Mesenchymal stem cell (in vitro differentiated cells and primary cell): ENCODE data around the gene CXCL10.
A peak's percentile ranks its signal among the peaks of the same experiment; 100 is the strongest.
"Not testable (repeated sequence)": the region's sequence is repeated elsewhere in the genome, so short reads cannot be mapped to it uniquely, and the experiment has no call there.

Experiments used
- DNase-seq: peaks from one replicate; pipeline ENCODE4 v3.0.0-alpha.2; 2013
- H2AFZ ChIP-seq: one replicate; pipeline ENCODE4 v1.6.1; 2013; ENCODE audit warnings: low read depth, mild to moderate bottlenecking, control low read depth, inconsistent platforms, low read length, moderate library complexity
- H2AK5ac ChIP-seq: 2 replicates; pipeline ENCODE4 v1.6.1; 2013; ENCODE audit warnings: low read length, moderate library complexity, mild to moderate bottlenecking, inconsistent platforms; ENCODE audit not compliant: severe bottlenecking
- H2BK120ac ChIP-seq: one replicate; pipeline ENCODE4 v1.6.1; 2013; ENCODE audit warnings: low read depth, mild to moderate bottlenecking, inconsistent platforms, low read length, moderate library complexity
- H2BK12ac ChIP-seq, 2 experiments: one replicate each; pipeline ENCODE4 v1.6.1; 2013; ENCODE audit warnings: inconsistent platforms in 2 of 2, low read length in 2 of 2, mild to moderate bottlenecking in 2 of 2, moderate library complexity in 2 of 2, control low read depth in 1 of 2
- H2BK15ac ChIP-seq: one replicate; pipeline ENCODE4 v1.6.1; 2013; ENCODE audit warnings: mild to moderate bottlenecking, low read depth, inconsistent platforms; ENCODE audit not compliant: poor library complexity, severe bottlenecking
- H2BK5ac ChIP-seq: 2 replicates; pipeline ENCODE4 v1.6.1; 2013; ENCODE audit warnings: low read depth, mild to moderate bottlenecking, low read length, control low read depth, inconsistent platforms; ENCODE audit not compliant: poor library complexity, severe bottlenecking
- H3K14ac ChIP-seq, 2 experiments: one replicate each; pipeline ENCODE4 v1.6.1; 2013; ENCODE audit warnings: inconsistent platforms in 2 of 2, low read length in 2 of 2, control low read depth in 1 of 2, mild to moderate bottlenecking in 1 of 2, moderate library complexity in 1 of 2
- H3K18ac ChIP-seq, 2 experiments: one replicate each; pipeline ENCODE4 v1.6.1; 2013; ENCODE audit warnings: inconsistent platforms in 2 of 2, low read length in 2 of 2, control low read depth in 1 of 2, low read depth in 1 of 2, mild to moderate bottlenecking in 1 of 2
- H3K23ac ChIP-seq, 2 experiments: one replicate each; pipeline ENCODE4 v1.6.1; 2013; ENCODE audit warnings: inconsistent platforms in 2 of 2, low read length in 2 of 2, mild to moderate bottlenecking in 2 of 2, moderate library complexity in 2 of 2, control low read depth in 1 of 2
- H3K27ac ChIP-seq: 2 replicates; pipeline ENCODE4 v1.5.1; 2013; ENCODE audit warnings: mild to moderate bottlenecking, moderate library complexity, low read length, control low read depth, inconsistent platforms; ENCODE audit not compliant: poor library complexity, severe bottlenecking
- H3K27me3 ChIP-seq, 2 experiments: 2 replicates each; pipeline versions ENCODE4 v1.6.1 to v1.7.0; 2013; ENCODE audit warnings: low read length in 2 of 2, mild to moderate bottlenecking in 2 of 2, moderate library complexity in 2 of 2, control low read depth in 1 of 2, inconsistent platforms in 1 of 2; ENCODE audit not compliant: control insufficient read depth in 1 of 2, insufficient read depth in 1 of 2
- H3K36me3 ChIP-seq, 2 experiments: 2 replicates each; pipeline versions ENCODE4 v1.6.1 to v1.7.0; 2013; ENCODE audit warnings: low read length in 2 of 2, control low read depth in 1 of 2, inconsistent platforms in 1 of 2, low read depth in 1 of 2, mild to moderate bottlenecking in 1 of 2; ENCODE audit not compliant: insufficient read depth in 2 of 2, control insufficient read depth in 1 of 2
- H3K4ac ChIP-seq, 2 experiments: one replicate each; pipeline ENCODE4 v1.6.1; 2013; ENCODE audit warnings: inconsistent platforms in 2 of 2, low read length in 2 of 2, mild to moderate bottlenecking in 2 of 2, moderate library complexity in 2 of 2, control low read depth in 1 of 2, low read depth in 1 of 2
- H3K4me1 ChIP-seq: 2 replicates; pipeline ENCODE4 v1.6.1; 2013; ENCODE audit warnings: low read depth, low read length, control low read depth; ENCODE audit not compliant: control insufficient read depth, insufficient read depth
- H3K4me2 ChIP-seq: 2 replicates; pipeline ENCODE4 v1.6.1; 2013; ENCODE audit warnings: low read length, mild to moderate bottlenecking, inconsistent platforms; ENCODE audit not compliant: poor library complexity, severe bottlenecking
- H3K4me3 ChIP-seq, 2 experiments: 2 replicates each; pipeline versions ENCODE4 v1.5.1 to v1.7.0; 2013; ENCODE audit warnings: low read length in 2 of 2, mild to moderate bottlenecking in 2 of 2, control low read depth in 1 of 2, low read depth in 1 of 2; ENCODE audit not compliant: insufficient read depth in 1 of 2
- H3K79me1 ChIP-seq: replicated peaks from 2 replicates; pipeline ENCODE4 v1.6.1; 2013; ENCODE audit warnings: mild to moderate bottlenecking, control low read depth, low read length, inconsistent platforms; ENCODE audit not compliant: poor library complexity, severe bottlenecking
- H3K9ac ChIP-seq: 2 replicates; pipeline ENCODE4 v1.7.0; 2013; ENCODE audit warnings: mild to moderate bottlenecking, low read length, moderate library complexity
- H3K9me3 ChIP-seq: 2 replicates; pipeline ENCODE4 v1.7.0; 2013; ENCODE audit warnings: mild to moderate bottlenecking, low read length; ENCODE audit not compliant: control insufficient read depth
- H4K8ac ChIP-seq: one replicate; pipeline ENCODE4 v1.6.1; 2013; ENCODE audit warnings: inconsistent platforms, mild to moderate bottlenecking, low read length, moderate library complexity
- H4K91ac ChIP-seq: one replicate; pipeline ENCODE4 v1.6.1; 2013; ENCODE audit warnings: mild to moderate bottlenecking, low read length, inconsistent platforms
- WGBS: methylation state at CpG from one replicate; pipeline ENCODE4 v1.1.7; 2013; ENCODE audit warnings: mixed read lengths; 5-methylcytosine and 5-hydroxymethylcytosine counted together

The CXCL10 gene

DNA sequence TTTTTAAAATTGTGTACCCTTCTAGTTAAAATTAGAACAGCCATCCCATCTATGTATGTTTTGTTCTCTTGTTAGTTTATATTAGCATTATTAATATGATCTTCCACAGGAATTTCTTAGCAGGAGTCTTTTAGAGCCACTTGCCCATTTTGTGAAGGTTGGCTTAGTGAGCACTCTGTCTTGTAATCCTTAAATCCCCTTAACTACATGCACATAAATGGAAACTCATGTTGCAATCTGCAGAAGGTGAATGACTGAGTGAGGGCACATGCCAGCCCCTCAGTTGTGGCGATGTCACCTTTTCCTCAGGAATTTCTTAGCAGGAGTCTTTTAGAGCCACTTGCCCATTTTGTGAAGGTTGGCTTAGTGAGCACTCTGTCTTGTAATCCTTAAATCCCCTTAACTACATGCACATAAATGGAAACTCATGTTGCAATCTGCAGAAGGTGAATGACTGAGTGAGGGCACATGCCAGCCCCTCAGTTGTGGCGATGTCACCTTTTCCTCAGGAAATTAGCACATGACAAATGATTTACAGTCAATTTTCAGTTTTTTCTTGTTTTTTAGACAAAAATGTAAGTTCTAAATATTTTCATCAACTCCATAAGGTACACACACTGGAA is 24.7 kb downstream of the CXCL10 start:
- H2BK12ac ChIP-seq, H3K9me3 ChIP-seq, H3K4me2 ChIP-seq, H3K4me3 ChIP-seq, H2AFZ ChIP-seq, H3K79me1 ChIP-seq, H3K36me3 ChIP-seq, H3K4me1 ChIP-seq, H4K8ac ChIP-seq, H3K4ac ChIP-seq, H2BK5ac ChIP-seq, H3K9ac ChIP-seq, H3K18ac ChIP-seq, DNase-seq, H2BK120ac ChIP-seq, H3K23ac ChIP-seq, H2AK5ac ChIP-seq, H4K91ac ChIP-seq, H3K14ac ChIP-seq, H2BK15ac ChIP-seq, H3K27me3 ChIP-seq, H3K27ac ChIP-seq: not testable (repeated sequence)
- WGBS, result no CpG with 5 or more reads among the region's 2 CpGs

DNA sequence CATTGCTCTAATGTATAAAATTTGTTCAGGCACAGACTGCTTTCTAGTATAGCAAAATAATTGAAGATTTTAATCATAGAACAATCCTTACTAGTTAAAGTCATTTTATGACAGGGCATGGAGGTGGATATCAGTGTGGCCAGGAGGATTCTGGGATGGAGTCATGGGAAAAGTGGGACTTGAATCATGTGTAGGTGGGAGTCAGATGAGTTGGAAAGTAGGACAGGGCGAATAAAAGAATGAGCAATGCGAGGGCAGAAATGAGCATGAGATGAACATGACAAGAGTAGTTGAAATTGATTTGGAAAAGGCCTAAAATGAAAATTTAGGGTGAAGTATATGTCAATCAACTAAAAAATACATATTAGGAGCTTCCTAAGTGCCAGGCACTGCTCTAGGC is 25.4 kb downstream of the CXCL10 start:
- no peak overlapping the region for H3K4ac ChIP-seq
- no peaks in the 10 kb centered on the region for H3K27me3 ChIP-seq
- no peak overlapping the region for H2BK12ac ChIP-seq
- H2AK5ac ChIP-seq, result no peak overlapping the region
- DNase-seq, result no peak
- no peak overlapping the region for H3K27ac ChIP-seq
- no peak overlapping the region for H3K14ac ChIP-seq
- no peak overlapping the region for H2AFZ ChIP-seq
- 97% methylated on average over 2 of the region's 2 CpGs for WGBS
- H3K4me1 ChIP-seq, result no peaks in the 10 kb centered on the region
- H4K91ac ChIP-seq, result no peak overlapping the region
- no peak overlapping the region for H3K23ac ChIP-seq
- H3K79me1 ChIP-seq, result no peaks in the 10 kb centered on the region
- no peak overlapping the region for H3K18ac ChIP-seq
- no peak overlapping the region for H2BK120ac ChIP-seq
- H3K36me3 ChIP-seq, result no peaks in the 10 kb centered on the region
- no peak overlapping the region for H4K8ac ChIP-seq
- no peaks in the 10 kb centered on the region for H3K9me3 ChIP-seq
- H3K9ac ChIP-seq, result no peak overlapping the region
- H3K4me2 ChIP-seq, result no peak overlapping the region
- no peak overlapping the region for H2BK15ac ChIP-seq
- H2BK5ac ChIP-seq, result no peak overlapping the region
- H3K4me3 ChIP-seq, result no peak overlapping the region

DNA sequence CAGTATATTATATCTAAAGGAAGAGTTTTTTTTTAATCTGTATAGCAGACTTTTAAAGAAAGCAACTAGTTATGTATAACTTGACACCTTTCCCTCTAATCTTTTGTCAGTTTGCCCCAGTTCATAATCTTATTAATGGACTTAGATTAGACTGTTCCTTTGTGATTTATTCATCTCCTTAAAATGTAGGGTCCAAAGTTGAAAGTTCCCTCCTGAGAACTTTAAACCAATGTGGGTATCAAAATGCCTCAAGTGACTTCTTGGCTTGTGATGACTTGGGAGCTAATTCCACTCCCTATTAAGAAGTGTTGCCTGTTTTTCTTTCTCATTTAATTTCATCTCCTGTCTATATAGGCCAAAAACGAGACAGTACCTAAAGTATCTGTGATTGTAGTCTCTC is 26.2 kb downstream of the CXCL10 start:
- H3K4me1 ChIP-seq, result no peaks in the 10 kb centered on the region
- no peak overlapping the region for H2BK5ac ChIP-seq
- no peak overlapping the region for H3K18ac ChIP-seq
- no peak overlapping the region for H3K9ac ChIP-seq
- H2BK12ac ChIP-seq, result no peak overlapping the region
- H2BK15ac ChIP-seq, result no peak overlapping the region
- H4K91ac ChIP-seq, result no peak overlapping the region
- H2AFZ ChIP-seq, result no peak overlapping the region
- no peak overlapping the region for H3K23ac ChIP-seq
- H3K9me3 ChIP-seq, result no peaks in the 10 kb centered on the region
- H3K79me1 ChIP-seq, result no peaks in the 10 kb centered on the region
- H3K27me3 ChIP-seq, result no peaks in the 10 kb centered on the region
- no peak overlapping the region for H3K27ac ChIP-seq
- no peak overlapping the region for H2BK120ac ChIP-seq
- H4K8ac ChIP-seq, result no peak overlapping the region
- 75% methylated on average over 1 of the region's 1 CpG for WGBS
- H3K4me3 ChIP-seq, result no peak overlapping the region
- no peak overlapping the region for H3K4me2 ChIP-seq
- DNase-seq, result no peak
- no peaks in the 10 kb centered on the region for H3K36me3 ChIP-seq
- no peak overlapping the region for H3K4ac ChIP-seq
- no peak overlapping the region for H2AK5ac ChIP-seq
- H3K14ac ChIP-seq, result no peak overlapping the region

DNA sequence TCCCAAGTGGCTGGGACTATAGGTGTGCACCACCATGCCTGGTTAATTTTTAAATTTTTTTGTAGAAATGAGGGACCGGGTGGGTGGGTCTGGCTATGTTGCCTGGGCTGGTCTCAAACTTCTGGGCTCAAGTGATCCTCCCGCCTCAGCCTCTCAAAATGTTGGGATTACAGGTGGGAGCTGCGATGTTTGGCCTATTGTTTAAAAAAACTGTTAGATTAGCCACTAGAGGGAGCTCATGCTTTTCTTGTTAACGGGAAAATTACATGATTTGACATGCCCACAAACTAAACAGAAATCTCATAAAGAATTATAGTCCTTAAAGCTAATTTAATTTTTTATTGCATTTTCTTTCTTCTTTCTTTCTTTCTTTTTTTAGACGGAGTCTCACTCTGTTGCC is 27.6 kb downstream of the CXCL10 start:
- Histone ChIP-seq H3K9me3 (no peaks in the 10 kb centered on the region), H2AFZ (no peak overlapping the region), H2BK5ac (no peak overlapping the region), H3K9ac (no peak overlapping the region), H3K79me1 (no peaks in the 10 kb centered on the region), H3K36me3 (no peaks in the 10 kb centered on the region), H3K23ac (no peak overlapping the region), H3K4me3 (no peak overlapping the region), H3K27ac (no peak overlapping the region), H3K4ac (no peak overlapping the region), H3K14ac (no peak overlapping the region), H3K4me1 (no peaks in the 10 kb centered on the region), H2BK12ac (no peak overlapping the region), H2AK5ac (no peak overlapping the region), H3K27me3 (no peaks in the 10 kb centered on the region), H3K4me2 (no peak overlapping the region), H3K18ac (no peak overlapping the region), H4K8ac (no peak overlapping the region), H2BK120ac (no peak overlapping the region), H2BK15ac (no peak overlapping the region), H4K91ac (no peak overlapping the region)
- 28% methylated on average over 3 of the region's 5 CpGs for WGBS
- peak; percentile 60 for DNase-seq
